Measurements from ENCODE around the gene CHRDL2.

DNA sequence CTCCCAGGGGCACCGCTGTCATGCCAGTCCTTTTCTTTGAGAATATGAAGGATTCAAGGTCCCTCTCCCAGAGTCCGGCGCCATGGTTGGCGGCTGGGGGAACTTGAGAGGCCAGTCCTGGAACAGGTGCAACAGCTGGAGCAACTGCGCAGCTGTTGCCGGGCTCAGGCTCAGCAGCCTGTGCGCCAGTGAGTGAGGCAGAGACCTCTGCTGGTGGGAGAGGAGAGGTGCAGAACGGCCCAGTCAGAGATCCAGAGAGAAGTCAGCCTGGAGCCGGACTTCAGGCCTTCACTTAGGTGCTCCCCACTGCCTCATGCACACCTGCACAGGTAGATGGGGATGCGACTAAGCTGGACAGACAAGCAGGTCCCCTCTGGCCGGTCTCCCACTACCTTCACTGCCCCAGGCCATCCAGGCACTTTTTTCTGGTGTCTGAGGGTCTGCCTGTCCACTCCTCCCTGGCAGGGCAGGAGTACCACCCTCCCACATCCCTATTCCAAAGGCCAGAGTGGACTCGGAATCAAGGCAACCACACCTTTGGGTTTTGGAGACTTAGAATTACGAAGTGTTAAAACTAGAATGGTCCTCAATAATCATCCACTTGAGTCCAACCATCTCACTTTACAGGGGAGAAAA is 4.6 kb downstream of the CHRDL2 start:
- TF ChIP-seq, protein P1, sequence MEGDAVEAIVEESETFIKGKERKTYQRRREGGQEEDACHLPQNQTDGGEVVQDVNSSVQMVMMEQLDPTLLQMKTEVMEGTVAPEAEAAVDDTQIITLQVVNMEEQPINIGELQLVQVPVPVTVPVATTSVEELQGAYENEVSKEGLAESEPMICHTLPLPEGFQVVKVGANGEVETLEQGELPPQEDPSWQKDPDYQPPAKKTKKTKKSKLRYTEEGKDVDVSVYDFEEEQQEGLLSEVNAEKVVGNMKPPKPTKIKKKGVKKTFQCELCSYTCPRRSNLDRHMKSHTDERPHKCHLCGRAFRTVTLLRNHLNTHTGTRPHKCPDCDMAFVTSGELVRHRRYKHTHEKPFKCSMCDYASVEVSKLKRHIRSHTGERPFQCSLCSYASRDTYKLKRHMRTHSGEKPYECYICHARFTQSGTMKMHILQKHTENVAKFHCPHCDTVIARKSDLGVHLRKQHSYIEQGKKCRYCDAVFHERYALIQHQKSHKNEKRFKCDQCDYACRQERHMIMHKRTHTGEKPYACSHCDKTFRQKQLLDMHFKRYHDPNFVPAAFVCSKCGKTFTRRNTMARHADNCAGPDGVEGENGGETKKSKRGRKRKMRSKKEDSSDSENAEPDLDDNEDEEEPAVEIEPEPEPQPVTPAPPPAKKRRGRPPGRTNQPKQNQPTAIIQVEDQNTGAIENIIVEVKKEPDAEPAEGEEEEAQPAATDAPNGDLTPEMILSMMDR (conservative IDR thresholded peaks at IDR 0.05; ENCODE audit: low read depth, low read length): peak; percentile 97
- TF ChIP-seq, protein P2, sequence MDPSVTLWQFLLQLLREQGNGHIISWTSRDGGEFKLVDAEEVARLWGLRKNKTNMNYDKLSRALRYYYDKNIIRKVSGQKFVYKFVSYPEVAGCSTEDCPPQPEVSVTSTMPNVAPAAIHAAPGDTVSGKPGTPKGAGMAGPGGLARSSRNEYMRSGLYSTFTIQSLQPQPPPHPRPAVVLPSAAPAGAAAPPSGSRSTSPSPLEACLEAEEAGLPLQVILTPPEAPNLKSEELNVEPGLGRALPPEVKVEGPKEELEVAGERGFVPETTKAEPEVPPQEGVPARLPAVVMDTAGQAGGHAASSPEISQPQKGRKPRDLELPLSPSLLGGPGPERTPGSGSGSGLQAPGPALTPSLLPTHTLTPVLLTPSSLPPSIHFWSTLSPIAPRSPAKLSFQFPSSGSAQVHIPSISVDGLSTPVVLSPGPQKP (IDR thresholded peaks at IDR 0.05; ENCODE audit: borderline replicate concordance, low read depth, low read length): no peak
- TF ChIP-seq RCOR1 (IDR thresholded peaks at IDR 0.05; ENCODE audit: insufficient replicate concordance, low read length): peak; percentile 99
- TF ChIP-seq RAD21 (IDR thresholded peaks at IDR 0.05; ENCODE audit: low read length): peak; percentile 97
- no peak for TF ChIP-seq NFE2L2 (IDR thresholded peaks at IDR 0.05; ENCODE audit: low read depth, low read length)
- no peak for TF ChIP-seq MXI1 (IDR thresholded peaks at IDR 0.05; ENCODE audit: borderline replicate concordance, low read depth, low read length)
- TF ChIP-seq CEBPB (IDR thresholded peaks at IDR 0.05; ENCODE audit: low read depth, low read length): no peak
- TF ChIP-seq, protein P3, sequence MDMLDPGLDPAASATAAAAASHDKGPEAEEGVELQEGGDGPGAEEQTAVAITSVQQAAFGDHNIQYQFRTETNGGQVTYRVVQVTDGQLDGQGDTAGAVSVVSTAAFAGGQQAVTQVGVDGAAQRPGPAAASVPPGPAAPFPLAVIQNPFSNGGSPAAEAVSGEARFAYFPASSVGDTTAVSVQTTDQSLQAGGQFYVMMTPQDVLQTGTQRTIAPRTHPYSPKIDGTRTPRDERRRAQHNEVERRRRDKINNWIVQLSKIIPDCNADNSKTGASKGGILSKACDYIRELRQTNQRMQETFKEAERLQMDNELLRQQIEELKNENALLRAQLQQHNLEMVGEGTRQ (IDR thresholded peaks at IDR 0.05; ENCODE audit: low read depth, low read length): 0 out of 2 replicates have a peak, but pooled peaks have one; percentile 8
- peak; percentile 35; the same call in 1 of the 2 replicates for TF ChIP-seq POLR2A (IDR thresholded peaks at IDR 0.05; ENCODE audit: low read depth, low read length)
- peak; percentile 95 for TF ChIP-seq SMC3 (IDR thresholded peaks at IDR 0.05; ENCODE audit: low read depth, low read length)
- no peak for TF ChIP-seq CHD1 (IDR thresholded peaks at IDR 0.05; ENCODE audit: low read depth, low read length)
- TF ChIP-seq MAFK (IDR thresholded peaks at IDR 0.05; ENCODE audit: low read depth, low read length): no peak
- no peak for TF ChIP-seq BHLHE40 (IDR thresholded peaks at IDR 0.05; ENCODE audit: low read depth, low read length)
